Stimulated activated CD8-positive, alpha-beta memory T cell treated with anti-CD3 and anti-CD28 coated beads, Interleukin-12 subunit alpha, Interleukin-12 subunit beta, amount 100 ng/mL, for 1 hour (primary cell): ENCODE data around the gene LRIG1.

Source experiments
- DNase-seq: peaks from one replicate; pipeline ENCODE4 v3.0.0-alpha.2; 2020; ENCODE audit warnings: low read depth

Gene LRIG1

GRCh38 chr3:66500576-66501482 lies at the start of gene LRIG1:
Gene LRIG1, minus strand, starts transcription at chr3:66501022. Its CDS starts 615 bp downstream, at chr3:66500407.
- peak; percentile 95 for DNase-seq

GRCh38 chr3:66544619-66545429 lies 44.0 kb upstream of the LRIG1 start:
- no peak for DNase-seq

- DNase-seq = no peak
These were observed 41.3 kb upstream of the LRIG1 start for GRCh38 chr3:66542153-66542552.

- DNase-seq = no peak
These were observed 38.7 kb upstream of the LRIG1 start for GRCh38 chr3:66539466-66539989.

GRCh38 chr3:66538390-66538789 lies 37.6 kb upstream of the LRIG1 start:
- DNase-seq = no peak

GRCh38 chr3:66537735-66538134 lies 36.9 kb upstream of the LRIG1 start:
- no peak for DNase-seq

- DNase-seq = no peak
These were observed 36.0 kb upstream of the LRIG1 start for GRCh38 chr3:66536791-66537190.

- no peak for DNase-seq
These were observed 33.6 kb upstream of the LRIG1 start for GRCh38 chr3:66534304-66534845.

- no peak for DNase-seq
These were observed 31.8 kb upstream of the LRIG1 start for GRCh38 chr3:66532613-66533012.

- no peak for DNase-seq
These were observed 31.4 kb upstream of the LRIG1 start for GRCh38 chr3:66532160-66532587.

GRCh38 chr3:66531256-66531655 lies 30.4 kb upstream of the LRIG1 start:
- DNase-seq = no peak

- no peak for DNase-seq
These were observed 26.4 kb upstream of the LRIG1 start for GRCh38 chr3:66527246-66527645.

GRCh38 chr3:66525771-66526170 lies 24.9 kb upstream of the LRIG1 start:
- DNase-seq = no peak

- DNase-seq = no peak
These were observed 19.9 kb upstream of the LRIG1 start for GRCh38 chr3:66520724-66521123.

- DNase-seq = no peak
These were observed 17.8 kb upstream of the LRIG1 start for GRCh38 chr3:66518644-66519043.

GRCh38 chr3:66518126-66518525 lies 17.3 kb upstream of the LRIG1 start:
- DNase-seq = no peak

GRCh38 chr3:66517241-66517640 lies 16.4 kb upstream of the LRIG1 start:
- no peak for DNase-seq

GRCh38 chr3:66508461-66508860 lies 7.6 kb upstream of the LRIG1 start:
- no peak for DNase-seq

GRCh38 chr3:66507423-66508260 lies 6.8 kb upstream of the LRIG1 start:
- no peak for DNase-seq

GRCh38 chr3:66506154-66506553 lies 5.3 kb upstream of the LRIG1 start:
- no peak for DNase-seq

GRCh38 chr3:66504850-66505641 lies 4.2 kb upstream of the LRIG1 start:
- no peak for DNase-seq
